Keratinocyte (primary cell): ENCODE results near the gene CASR. TPM values are rescaled to one million over a fixed set of nuclear protein-coding genes. Genes with fewer than 3 reads are reported as not detected.

Experiments used
- DNase-seq: peaks from one replicate; pipeline ENCODE4 v3.0.0-alpha.2; 2011; ENCODE audit warnings: low read depth, missing footprints, low spot score
- FAIRE-seq: peaks from 2 replicates; lab custom pipeline; 2011; peaks lifted over from hg19 to GRCh38; lab: Jason Lieb, UNC
- H2AFZ ChIP-seq: 2 replicates; pipeline ENCODE4 v1.6.0; 2012; ENCODE audit warnings: low read length, control low read depth, inconsistent platforms; ENCODE audit not compliant: control insufficient read depth
- H3K27ac ChIP-seq: 2 replicates; pipeline ENCODE4 v1.5.1; 2011; ENCODE audit warnings: low read length; ENCODE audit not compliant: control insufficient read depth, insufficient read depth
- H3K27me3 ChIP-seq: 3 replicates; pipeline ENCODE4 v1.6.0; 2011; ENCODE audit warnings: low read length; ENCODE audit not compliant: control insufficient read depth, insufficient read depth; ENCODE audit errors: extremely low read depth
- H3K36me3 ChIP-seq, 2 experiments: 2 replicates in 1 of 2; 3 replicates in 1 of 2; pipeline ENCODE4 v1.5.1; 2011; ENCODE audit warnings: low read length in 2 of 2, mild to moderate bottlenecking in 1 of 2; ENCODE audit not compliant: control insufficient read depth in 2 of 2, insufficient read depth in 2 of 2; ENCODE audit errors: extremely low read depth in 1 of 2
- H3K4me1 ChIP-seq: 3 replicates; pipeline ENCODE4 v1.5.1; 2011; ENCODE audit warnings: low read length; ENCODE audit not compliant: control insufficient read depth, insufficient read depth; ENCODE audit errors: extremely low read depth
- H3K4me2 ChIP-seq: 3 replicates; pipeline ENCODE4 v1.6.0; 2011; ENCODE audit warnings: low read depth, low read length; ENCODE audit not compliant: control insufficient read depth, insufficient read depth; ENCODE audit errors: extremely low read depth
- H3K4me3 ChIP-seq, 3 experiments: fragments of 200-600 bp in 1 of 3; sonication (generic) in 1 of 3; 2 replicates in 2 of 3; 3 replicates in 1 of 3; pipeline ENCODE4 v1.5.1; 2011 to 2016; ENCODE audit warnings: low read length in 3 of 3, mild to moderate bottlenecking in 3 of 3, control low read depth in 2 of 3, inconsistent platforms in 1 of 3, low read depth in 1 of 3, mixed read lengths in 1 of 3, mixed run types in 1 of 3, moderate library complexity in 1 of 3; ENCODE audit not compliant: control insufficient read depth in 2 of 3, insufficient read depth in 2 of 3; ENCODE audit errors: extremely low read depth in 1 of 3
- H3K79me2 ChIP-seq: 2 replicates; pipeline ENCODE4 v1.6.0; 2012; ENCODE audit warnings: low read length; ENCODE audit not compliant: control insufficient read depth, insufficient read depth
- H3K9ac ChIP-seq: 3 replicates; pipeline ENCODE4 v1.6.0; 2011; ENCODE audit warnings: low read length; ENCODE audit not compliant: control insufficient read depth, insufficient read depth; ENCODE audit errors: extremely low read depth
- H3K9me1 ChIP-seq: 3 replicates; pipeline ENCODE4 v1.6.0; 2011; ENCODE audit warnings: low read length; ENCODE audit not compliant: control insufficient read depth, insufficient read depth; ENCODE audit errors: extremely low read depth
- H3K9me3 ChIP-seq: 2 replicates; pipeline ENCODE4 v1.5.1; 2012; ENCODE audit warnings: low read depth, low read length; ENCODE audit not compliant: control insufficient read depth
- H4K20me1 ChIP-seq: 3 replicates; pipeline ENCODE4 v1.6.0; 2011; ENCODE audit warnings: low read length; ENCODE audit not compliant: control insufficient read depth, insufficient read depth; ENCODE audit errors: extremely low read depth
- CTCF ChIP-seq, 3 experiments: IDR thresholded peaks in 1 of 3; conservative IDR thresholded peaks in 1 of 3; optimal IDR thresholded peaks in 1 of 3; 2 replicates in 2 of 3; 3 replicates in 1 of 3; pipeline versions ENCODE3 to v1.5.1; 2011; ENCODE audit warnings: low read length in 3 of 3, mild to moderate bottlenecking in 3 of 3, moderate library complexity in 2 of 3, control low read depth in 1 of 3, inconsistent platforms in 1 of 3; ENCODE audit not compliant: insufficient read depth in 2 of 3; ENCODE audit errors: extremely low read depth in 1 of 3
- EZH2 ChIP-seq: IDR thresholded peaks from one replicate; pipeline ENCODE4 v1.6.1; 2012; ENCODE audit warnings: inconsistent platforms, mild to moderate bottlenecking, low read length, moderate library complexity
- dilution Hi-C: fragments of 300-500 bp; cut with MboI; formaldehyde crosslinking; loops from one replicate; pipeline ENCODE4 v1.7.0; 2020; ENCODE audit warnings: low sequenced_read_pairs; ENCODE audit not compliant: extremely low pct_ligation_motif_present
- polyA plus RNA-seq, 5 experiments: library from polyadenylated mRNA; depleted of rRNA in 3 of 5; stranded (reverse) in 3 of 5; stranded (forward) in 1 of 5; unstranded in 1 of 5; fragments of >200 nt; gene quantifications; 1 replicate in 1 of 5; 2 replicates in 3 of 5; 3 replicates in 1 of 5; pipeline versions ENCODE4 v1.2.1 to v1.2.3, GENCODE V29; 2011 to 2012; ENCODE audit warnings: missing spikeins in 2 of 5, low read depth in 1 of 5, low replicate concordance in 1 of 5

Gene CASR
- polyA plus RNA-seq, 1 donor (not counting 4 experiments of a cell fraction or from before 2014, with no cell fraction given): not detected

- Histone ChIP-seq H3K79me2 (no peaks in the 10 kb centered on the region), H3K27ac (no peak overlapping the region), H3K36me3 (no peaks in the 10 kb centered on the region), H3K9me1 (no peaks in the 10 kb centered on the region), H3K4me2 (no peak overlapping the region), H3K9ac (no peak overlapping the region), H4K20me1 (no peaks in the 10 kb centered on the region), H3K4me3 (no peak overlapping the region), H2AFZ (no peak overlapping the region), H3K4me1 (no peaks in the 10 kb centered on the region), H3K27me3 (peaks cover 49% of the 10 kb centered on the region), H3K9me3 (no peaks in the 10 kb centered on the region)
- DNase-seq (no peak), FAIRE-seq (no peak)
- dilution Hi-C loops: no loop called here
- TF ChIP-seq CTCF (optimal IDR thresholded peaks at IDR 0.05 in 1 of 3, IDR thresholded peaks at IDR 0.05 in 1 of 3, conservative IDR thresholded peaks at IDR 0.05 in 1 of 3; ENCODE audit: extremely low read depth in 1 of 3, insufficient read depth in 2 of 3, low read length in 3 of 3): no peak
- no peak for TF ChIP-seq EZH2
Measured at GRCh38 chr3:122186372-122186771, 2.9 kb downstream of the CASR start.

GRCh38 chr3:122188737-122189136, 5.3 kb downstream of the CASR start:
- TF ChIP-seq EZH2 (no peak), CTCF (optimal IDR thresholded peaks at IDR 0.05 in 1 of 3, IDR thresholded peaks at IDR 0.05 in 1 of 3, conservative IDR thresholded peaks at IDR 0.05 in 1 of 3; ENCODE audit: extremely low read depth in 1 of 3, insufficient read depth in 2 of 3, low read length in 3 of 3) (no peak)
- no peaks in the 10 kb centered on the region for H3K79me2 ChIP-seq
- H3K4me2 ChIP-seq: no peak overlapping the region
- H3K4me1 ChIP-seq: no peaks in the 10 kb centered on the region
- H4K20me1 ChIP-seq: no peaks in the 10 kb centered on the region
- no peak for FAIRE-seq
- no peaks in the 10 kb centered on the region for H3K36me3 ChIP-seq
- no peak overlapping the region for H3K9ac ChIP-seq
- DNase-seq: no peak
- no peak overlapping the region for H2AFZ ChIP-seq
- dilution Hi-C loops: no loop called here
- no peaks in the 10 kb centered on the region for H3K9me1 ChIP-seq
- no peak overlapping the region for H3K27ac ChIP-seq
- no peaks in the 10 kb centered on the region for H3K9me3 ChIP-seq
- H3K27me3 ChIP-seq: peaks cover 29% of the 10 kb centered on the region
- H3K4me3 ChIP-seq: no peak overlapping the region
